CD4-positive, alpha-beta T cell treated with Interleukin-10 for 1 hour (primary cell): Measurements from ENCODE around the gene REEP2.
A peak's percentile ranks its signal among the peaks of the same experiment; 100 is the strongest.
"Not testable (repeated sequence)": the region's sequence is repeated elsewhere in the genome, so short reads cannot be mapped to it uniquely, and the experiment has no call there.

Experiments used
- DNase-seq: peaks from one replicate; pipeline ENCODE4 v3.0.0-alpha.2; 2020

REEP2 gene, protein sequence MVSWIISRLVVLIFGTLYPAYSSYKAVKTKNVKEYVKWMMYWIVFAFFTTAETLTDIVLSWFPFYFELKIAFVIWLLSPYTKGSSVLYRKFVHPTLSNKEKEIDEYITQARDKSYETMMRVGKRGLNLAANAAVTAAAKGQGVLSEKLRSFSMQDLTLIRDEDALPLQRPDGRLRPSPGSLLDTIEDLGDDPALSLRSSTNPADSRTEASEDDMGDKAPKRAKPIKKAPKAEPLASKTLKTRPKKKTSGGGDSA

DNA sequence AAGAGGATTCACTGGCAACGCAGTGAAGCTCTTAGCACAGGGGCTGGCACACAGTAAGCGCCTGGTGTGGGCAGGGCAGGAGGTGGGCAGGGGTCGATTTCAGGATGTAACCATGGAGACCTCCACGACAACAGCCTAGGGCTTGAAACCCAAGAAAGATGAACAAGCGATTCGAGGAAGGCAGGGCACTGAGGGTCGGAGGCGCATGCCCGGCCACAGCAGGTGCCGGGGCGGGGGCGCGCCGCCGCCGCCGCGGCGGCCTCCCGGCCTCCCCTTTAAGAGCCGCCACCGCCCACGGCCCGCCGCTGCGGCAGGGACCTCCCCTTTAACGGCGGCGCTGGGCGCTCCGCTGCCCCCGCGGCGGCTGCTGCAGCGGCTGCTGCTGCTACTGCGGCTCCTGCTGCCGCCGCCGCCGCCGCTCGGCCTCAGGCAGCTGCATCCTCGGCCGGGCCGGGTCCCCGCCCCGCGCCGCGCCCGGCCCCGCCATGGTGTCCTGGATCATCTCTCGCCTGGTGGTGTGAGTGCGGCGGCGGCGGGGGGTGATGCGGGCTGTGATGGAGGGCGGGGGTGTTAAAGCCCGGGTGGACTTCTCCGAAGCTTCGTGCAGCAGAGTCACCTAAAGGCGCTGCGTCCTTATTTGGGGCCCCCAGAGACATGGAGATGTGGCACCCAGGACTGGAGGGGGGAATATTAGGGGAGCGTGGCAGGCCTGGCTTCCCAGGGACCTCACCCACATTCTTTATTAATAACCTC lies at the start of gene REEP2:
TSS of gene REEP2 (plus strand) at position 334 of the 753 bp plus-strand sequence. CDS start at position 486, 152 bp downstream.
- peak; percentile 59 for DNase-seq

DNA sequence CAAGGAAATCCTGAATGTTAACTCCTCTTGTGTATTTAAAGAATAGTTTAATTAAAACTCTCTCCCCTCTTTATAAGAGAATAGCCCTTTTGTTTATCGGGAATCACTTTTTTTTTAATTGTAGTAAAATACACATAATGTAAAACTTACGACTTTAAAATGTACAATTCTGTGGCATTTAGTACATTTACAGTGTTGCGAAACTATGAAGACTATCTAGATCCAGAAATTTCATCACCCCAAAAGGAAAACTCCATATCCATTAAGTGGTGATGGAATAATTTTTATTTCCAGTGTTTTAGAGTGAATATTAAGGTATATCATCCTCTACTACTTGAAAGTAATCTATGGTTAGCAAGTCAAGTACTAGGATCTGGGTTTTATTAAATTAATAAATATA lies 49.5 kb upstream of the REEP2 start:
- DNase-seq, result no peak

DNA sequence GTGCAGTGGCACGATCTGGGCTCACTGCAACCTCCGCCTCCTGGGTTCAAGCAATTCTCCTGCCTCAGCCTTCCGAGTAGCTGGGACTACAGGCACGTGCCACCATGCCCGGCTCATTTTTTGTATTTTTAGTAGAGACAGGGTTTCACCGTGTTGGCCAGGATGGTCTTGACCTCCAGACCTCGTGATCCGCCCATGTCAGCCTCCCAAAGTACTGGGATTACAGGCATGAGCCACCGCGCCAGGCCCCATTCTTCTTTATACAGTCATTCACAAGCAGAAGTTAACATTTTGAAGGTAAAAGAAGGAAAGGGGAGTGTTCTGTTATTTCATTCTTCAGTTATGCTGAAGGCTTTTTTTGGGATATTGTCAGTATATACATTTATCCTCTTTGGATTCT lies 48.9 kb upstream of the REEP2 start:
- DNase-seq, result not testable (repeated sequence)

DNA sequence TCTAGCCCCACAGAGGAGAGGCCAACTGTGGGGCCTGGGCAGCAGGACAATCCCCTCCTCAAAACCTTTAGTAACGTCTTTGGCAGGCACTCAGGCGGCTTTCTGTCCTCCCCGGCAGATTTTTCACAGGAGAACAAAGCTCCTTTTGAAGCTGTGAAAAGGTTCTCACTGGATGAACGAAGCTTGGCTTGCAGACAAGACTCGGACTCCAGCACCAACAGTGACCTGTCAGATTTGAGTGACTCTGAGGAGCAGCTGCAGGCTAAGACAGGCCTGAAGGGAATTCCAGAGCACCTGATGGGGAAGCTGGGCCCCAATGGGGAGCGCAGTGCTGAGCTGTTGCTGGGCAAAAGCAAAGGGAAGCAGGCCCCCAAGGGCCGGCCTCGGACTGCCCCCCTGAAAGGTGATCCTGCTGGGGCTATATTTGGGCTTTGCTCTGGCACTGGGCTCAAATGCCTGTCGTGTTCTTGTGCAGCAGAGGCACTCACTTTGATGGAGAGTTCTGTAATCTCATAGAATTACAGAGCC lies 46.9 kb upstream of the REEP2 start:
- no peak for DNase-seq

DNA sequence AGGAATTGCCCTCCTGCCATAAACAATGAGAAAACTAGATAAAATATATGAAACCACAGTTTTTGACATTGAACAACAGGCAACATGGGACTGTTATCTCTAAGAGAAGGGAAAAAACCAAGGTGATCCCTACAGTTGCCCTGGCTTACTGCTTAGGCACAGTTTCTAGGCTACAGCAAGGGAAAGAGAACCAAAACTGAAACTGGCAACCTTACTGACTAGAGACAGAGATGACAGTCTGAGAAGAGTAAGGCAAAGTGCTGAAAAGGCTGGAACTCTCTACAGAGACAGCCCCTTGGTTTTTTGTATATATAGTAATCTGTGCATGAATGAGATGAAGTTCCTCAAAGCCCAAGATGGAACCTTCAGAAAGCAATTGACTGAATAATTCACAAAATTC lies 36.2 kb upstream of the REEP2 start:
- no peak for DNase-seq

DNA sequence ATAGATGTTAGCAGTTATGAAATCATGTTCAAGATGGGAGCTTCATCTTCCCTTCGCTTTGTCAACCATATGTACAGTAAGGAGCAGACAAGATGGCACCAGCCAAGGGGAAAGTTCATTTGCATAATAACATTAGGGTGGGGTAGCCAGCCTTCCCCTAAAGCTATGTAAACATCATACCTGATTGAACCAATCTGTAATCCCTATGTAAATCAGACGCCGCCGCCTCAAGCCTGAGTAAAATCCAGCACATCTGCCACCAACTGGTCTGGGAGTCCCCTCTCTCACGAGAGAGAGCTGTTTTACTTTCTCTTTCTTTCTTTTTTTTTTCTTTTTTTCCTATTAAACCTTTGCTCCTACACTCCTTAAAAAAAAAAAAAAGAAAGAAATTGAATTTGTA lies 30.8 kb upstream of the REEP2 start:
- DNase-seq, result peak; percentile 13

DNA sequence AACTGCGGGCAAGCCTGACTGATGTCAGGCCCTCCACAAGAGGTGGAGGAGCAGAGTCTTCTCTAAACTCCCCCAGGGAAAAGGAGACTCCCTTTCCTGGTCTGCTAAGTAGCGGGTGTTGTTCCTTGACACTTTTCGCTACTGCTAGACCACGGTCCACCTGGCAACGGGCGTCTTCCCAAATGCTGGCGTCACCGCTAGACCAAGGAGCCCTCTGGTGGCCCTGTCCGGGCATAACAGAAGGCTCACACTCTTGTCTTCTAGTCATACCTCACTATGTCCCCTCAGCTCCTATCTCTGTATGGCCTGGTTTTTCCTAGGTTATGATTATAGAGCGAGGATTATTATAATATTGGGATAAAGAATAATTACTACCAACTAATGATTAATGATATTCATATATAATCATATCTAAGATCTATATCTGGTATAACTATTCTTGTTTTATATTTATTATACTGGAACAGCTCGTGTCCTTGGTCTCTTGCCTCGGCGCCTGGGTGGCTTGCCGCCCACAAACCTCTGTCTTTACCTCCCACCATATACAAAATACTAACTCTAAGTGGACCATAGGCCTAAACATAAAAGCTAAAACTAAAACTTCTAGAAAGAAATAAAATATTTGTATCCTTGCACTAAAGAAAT lies 27.7 kb upstream of the REEP2 start:
- peak; percentile 25 for DNase-seq

DNA sequence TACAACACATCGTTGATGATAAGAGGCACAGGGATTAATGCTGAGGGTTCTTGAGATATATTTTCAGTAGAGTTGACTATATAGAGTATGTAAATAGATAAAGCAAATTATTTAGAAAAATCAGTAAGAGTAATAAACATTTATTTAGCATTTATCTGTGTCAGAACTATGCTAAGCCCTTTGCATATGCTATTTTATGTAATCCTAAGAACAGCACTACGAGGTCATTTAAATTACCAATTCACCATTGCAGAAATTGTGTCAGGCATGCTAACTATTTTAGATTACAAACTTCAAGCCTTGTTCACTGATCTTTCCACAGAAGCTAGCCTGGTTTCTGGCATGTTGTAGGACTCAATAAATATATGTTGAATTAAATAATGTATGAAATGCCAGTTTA lies 20.4 kb upstream of the REEP2 start:
- DNase-seq, result no peak

DNA sequence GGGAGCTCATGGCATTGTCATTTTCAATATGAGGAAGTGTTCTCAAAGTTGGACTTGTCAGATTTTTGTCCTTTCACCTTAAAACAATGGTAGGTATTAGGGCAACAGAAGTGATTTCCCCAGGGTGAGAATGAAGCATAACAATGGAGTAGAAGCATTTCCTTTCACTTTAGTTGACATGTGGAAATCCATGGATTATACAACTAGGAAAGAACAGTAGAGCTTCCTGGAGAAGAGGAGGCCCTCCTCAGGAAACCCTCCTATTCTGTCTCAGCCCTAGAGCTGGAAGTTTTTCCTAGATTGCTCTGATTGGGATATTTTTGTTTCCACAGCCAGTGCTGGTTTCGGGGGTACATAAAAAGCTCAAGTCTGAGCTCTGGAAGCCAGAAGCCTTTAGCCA lies 13.8 kb upstream of the REEP2 start:
- no peak for DNase-seq

DNA sequence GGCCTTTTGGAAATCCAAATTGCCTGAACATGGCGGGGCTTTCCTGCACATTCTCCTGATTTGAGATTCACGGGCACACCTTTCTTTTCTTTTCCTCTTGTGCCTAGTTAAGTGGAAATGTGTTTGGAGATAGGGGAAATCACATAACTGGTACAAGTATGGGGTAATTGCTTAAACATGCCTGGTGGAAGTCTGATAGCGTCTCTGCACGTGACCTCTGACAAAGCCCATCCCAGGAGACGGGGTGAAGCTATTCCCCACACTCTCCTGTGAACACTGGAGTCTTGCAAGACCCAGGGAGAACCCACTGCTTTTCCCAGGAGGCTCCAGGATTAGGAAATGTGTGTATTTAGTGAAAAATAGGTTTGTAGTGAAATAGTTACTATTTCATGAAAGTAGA lies 2.9 kb upstream of the REEP2 start:
- no peak for DNase-seq

DNA sequence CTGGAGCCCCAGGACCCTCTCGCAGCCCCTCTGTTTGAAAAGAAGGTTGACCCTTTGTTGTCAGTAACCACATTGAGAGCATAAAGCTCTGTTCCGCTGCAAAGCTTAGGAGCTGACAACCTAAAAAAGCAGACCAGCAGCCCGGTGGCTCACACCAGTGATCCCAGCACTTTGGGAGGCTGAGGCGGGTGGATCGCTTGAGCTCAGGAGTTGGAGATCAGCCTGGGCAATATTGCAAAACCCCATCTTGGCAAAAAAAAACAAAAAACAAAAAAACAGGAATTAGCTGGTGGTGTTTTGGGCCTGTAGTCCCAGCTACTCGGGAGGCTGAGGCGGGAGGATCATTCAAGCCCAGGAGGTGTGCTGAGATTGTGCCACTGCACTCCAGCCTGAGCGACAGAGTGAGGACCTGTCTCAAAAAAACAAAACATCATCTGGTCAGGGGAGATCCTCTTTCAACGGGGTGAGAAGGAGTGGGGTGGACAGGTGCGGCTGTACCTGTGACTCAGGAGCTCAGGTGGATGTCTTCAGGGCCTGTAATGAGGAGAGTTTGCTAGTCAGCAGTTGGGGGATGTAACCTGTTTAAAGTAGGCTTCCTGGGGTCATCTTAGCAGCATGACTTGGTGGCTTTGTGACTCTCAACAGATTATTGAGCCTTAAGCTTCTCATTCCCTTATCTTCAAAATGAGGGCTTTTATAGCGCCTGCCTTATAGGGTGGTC lies 694 bp upstream of the REEP2 start:
- DNase-seq, result no peak

DNA sequence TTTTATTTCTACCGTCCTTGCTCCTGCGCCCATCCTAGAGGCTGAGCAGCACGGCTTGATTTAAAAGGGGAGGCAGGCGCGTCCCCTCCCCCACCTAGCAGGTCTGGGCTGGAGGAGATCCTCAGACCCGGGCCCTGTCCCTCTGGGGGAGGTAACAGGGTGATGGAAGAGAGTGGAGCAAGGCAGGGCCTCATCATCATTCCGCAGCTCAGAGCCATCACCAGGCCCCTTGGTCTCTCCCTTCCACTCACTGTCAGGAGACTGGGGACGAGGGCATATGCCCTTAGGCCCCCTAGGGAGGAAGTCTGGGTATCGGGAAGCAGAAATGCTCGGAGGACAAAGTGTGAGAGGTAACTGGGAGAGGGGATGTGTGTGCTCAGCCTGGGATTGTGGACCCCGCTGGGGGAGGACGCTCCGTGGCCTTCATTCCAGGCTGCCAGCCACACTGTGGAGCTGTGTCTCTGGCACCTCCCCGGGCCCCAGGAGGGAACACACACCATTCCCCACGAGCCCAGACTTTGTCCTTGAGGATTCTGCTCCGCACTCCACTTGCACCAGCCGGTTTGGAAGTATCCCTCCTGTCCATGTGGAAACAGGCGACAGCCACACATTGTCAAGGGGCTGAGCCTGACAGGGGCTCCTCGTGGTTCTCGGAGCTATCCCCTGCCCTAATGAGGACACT lies 761 bp downstream of the REEP2 start:
- DNase-seq, result no peak

DNA sequence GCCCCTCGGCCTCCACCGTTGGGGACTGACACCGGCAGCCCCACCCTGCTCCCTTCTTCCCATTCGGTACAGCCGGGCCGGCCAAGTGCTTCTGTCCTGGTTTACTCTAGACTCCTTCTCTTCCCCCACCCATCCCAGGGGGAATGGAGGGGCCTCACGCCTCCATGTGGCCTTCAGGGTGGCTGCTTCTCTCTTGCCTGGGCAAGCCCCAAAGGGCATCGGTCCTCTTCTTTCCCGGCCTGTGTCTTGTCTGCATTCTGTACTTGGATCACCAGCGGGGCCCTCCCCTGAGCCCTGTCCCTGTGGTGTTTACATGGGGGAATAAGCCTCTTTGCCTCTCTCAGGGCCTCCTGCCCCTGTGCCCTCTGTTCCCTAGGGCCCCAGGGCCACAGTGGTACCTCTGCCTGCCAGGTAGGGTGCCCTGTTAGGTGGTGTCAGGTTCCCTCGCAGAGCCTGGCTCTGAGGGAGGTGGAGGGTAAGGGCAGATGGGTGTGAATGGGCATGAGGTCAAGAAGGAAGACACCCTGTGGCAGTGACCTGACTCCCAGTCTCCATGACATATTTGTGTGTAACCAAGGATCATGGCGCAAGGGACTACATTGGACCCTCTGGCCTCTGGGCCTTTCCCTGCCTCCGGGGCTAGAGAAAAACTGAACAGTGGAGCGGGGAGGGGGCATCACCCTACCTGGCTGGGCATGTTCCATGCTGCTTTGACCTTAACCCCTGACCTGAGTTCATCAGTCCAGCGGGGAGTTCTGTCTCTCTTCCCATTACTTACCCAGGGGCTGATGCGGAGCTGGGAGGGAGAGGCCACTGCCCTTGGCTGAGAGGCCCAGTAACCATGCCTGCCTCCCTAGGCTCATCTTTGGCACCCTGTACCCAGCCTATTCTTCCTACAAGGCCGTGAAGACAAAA lies 1.6 kb downstream of the REEP2 start:
- DNase-seq, result no peak

DNA sequence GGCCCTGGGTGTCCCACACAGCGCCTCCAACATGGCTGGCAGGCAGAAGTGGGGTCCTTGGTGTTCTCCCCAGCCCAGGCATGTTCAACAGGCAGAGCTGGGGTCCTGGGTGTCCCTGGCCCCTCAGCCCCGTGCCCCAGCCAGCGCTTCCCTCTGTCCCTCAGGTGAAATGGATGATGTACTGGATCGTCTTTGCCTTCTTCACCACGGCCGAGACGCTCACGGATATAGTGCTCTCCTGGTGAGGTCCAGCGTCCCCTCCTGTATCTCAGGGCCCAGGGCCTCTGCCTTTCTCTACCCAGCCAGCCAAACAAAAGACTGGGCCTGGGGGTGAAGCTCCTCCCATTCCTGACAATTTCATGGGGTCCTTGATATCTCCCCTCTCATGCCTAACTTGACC lies 2.4 kb downstream of the REEP2 start:
- no peak for DNase-seq

DNA sequence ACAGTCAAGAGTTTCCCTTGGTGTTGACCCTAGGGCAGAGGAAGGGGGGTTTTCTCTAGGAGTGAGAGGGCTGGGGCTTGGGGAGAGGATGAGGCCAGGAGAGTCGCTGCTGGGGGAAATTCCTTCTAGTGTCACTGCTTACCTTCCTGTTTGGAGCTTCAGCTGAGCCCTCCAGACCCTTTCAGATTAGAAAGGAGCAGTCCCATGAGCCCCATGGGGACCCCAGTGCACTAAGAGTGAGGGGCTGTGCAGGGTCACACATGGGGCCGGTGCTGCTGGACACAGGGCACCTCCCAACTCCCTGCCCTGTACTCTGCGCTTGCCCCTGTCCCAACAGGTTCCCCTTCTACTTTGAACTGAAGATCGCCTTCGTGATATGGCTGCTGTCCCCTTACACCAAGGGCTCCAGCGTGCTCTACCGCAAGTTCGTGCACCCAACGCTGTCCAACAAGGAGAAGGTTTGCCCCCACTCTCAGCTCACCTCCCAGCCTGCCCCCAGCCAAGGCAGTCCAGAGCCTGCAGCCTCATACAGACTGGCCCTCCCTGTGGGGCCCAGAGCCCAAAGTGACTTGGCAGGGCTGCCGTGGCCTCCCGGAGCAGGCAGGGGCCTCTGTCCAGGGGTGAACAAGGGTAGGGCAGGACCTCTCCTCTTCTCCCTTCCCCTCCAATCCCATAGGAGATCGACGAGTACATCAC lies 5.4 kb downstream of the REEP2 start:
- DNase-seq, result no peak

DNA sequence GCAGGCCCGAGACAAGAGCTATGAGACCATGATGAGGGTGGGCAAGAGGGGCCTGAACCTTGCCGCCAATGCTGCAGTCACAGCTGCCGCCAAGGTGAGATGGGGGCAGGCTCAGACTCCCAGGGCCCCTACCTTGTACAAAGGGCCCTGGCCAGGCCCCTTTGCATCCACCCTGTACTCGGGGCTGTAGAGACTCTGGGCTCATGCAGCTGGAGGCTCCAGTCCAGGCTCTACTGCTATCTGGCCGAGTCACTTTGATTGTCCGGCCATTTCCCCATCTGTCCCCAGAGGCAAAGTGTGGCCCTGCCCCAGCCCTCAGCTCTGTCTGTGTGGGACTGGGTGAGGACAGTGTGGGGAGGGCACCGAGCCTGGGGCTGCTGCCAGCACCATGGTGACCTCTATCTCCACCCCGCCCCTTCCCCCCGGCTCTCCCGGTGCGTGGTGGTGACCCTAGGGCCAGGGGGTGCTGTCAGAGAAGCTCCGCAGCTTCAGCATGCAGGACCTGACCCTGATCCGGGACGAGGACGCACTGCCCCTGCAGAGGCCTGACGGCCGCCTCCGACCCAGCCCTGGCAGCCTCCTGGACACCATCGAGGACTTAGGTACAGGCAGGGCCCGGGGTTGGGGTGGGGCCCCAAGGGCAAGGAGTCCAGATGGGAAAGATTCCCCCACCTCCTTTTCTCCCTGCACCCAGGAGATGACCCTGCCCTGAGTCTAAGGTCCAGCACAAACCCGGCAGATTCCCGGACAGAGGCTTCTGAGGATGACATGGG lies 6.1 kb downstream of the REEP2 start:
- DNase-seq, result no peak

DNA sequence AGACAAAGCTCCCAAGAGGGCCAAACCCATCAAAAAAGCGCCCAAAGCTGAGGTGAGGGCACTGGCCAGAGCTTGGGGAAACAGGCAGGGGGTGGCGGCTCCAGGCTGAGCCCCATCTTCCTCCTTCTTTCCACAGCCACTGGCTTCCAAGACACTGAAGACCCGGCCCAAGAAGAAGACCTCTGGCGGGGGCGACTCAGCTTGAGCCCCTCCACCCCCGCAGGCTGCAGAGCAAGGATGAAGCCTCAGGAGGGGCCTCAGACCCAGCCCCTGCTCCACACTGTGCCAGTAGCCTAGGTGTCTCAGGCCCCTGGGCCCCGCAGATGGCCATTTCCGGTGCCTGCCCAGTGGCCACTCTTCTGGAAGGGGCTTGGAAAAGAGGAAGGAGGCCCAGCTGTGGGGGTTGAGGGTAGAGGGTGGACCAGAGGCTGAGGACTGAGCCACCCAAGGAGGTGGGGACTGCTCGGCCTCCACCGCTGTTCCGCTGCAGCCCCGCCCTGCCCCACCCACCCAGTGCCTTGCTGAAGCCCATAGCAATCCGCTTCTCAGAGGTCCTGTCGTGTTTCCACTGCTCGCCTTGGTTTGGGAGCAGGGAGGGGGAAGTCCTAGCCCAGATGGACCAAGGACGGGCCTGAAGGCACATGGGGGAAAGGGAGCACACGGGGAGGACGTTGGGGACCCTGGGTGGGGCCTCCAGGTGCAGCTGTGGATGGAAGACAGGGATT lies 6.9 kb downstream of the REEP2 start:
- DNase-seq, result no peak

DNA sequence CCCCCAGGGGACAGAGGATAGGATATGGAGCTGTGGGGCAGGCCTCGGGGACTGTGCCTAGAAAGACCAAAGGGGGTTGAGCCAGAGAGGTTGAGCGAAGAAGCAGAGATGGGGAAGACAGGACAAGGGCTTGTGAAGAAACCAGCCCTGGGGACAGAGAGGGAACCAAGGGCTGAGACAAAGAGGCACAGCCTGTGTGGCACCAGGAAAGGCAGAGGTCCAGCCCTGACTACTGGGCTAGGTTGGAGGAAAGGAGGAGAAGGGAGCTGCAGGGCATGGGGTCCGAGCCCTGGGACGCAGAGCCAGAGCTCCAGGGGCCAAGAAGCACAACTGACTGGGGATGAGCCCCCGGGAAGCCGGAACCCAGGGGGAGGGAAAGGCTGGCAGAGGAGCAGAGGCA lies 9.2 kb downstream of the REEP2 start:
- DNase-seq, result no peak
